Activated CD8-positive, alpha-beta memory T cell treated with anti-CD3 and anti-CD28 coated beads, Interleukin-2, amount 50 U/mL, for 48 hours (primary cell): ENCODE results near the gene KRT78.
"Not testable (repeated sequence)": the region's sequence is repeated elsewhere in the genome, so short reads cannot be mapped to it uniquely, and the experiment has no call there.

ENCODE experiments used
- DNase-seq: peaks from one replicate; pipeline ENCODE4 v3.0.0-alpha.2; 2020

Gene KRT78

GRCh38 chr12:52809166-52809565 lies 39.6 kb downstream of the KRT78 start:
- no peak for DNase-seq

- DNase-seq: no peak
Observed at GRCh38 chr12:52808573-52809160, 40.1 kb downstream of the KRT78 start.

GRCh38 chr12:52807544-52808470 lies 41.0 kb downstream of the KRT78 start:
- DNase-seq: no peak

- no peak for DNase-seq
Observed at GRCh38 chr12:52806821-52807543, 41.8 kb downstream of the KRT78 start.

GRCh38 chr12:52806169-52806811 lies 42.5 kb downstream of the KRT78 start:
- DNase-seq: no peak

- DNase-seq: no peak
Observed at GRCh38 chr12:52805739-52806138, 43.1 kb downstream of the KRT78 start.

GRCh38 chr12:52805000-52805399 lies 43.8 kb downstream of the KRT78 start:
- DNase-seq: no peak

- no peak for DNase-seq
Observed at GRCh38 chr12:52802442-52802841, 46.4 kb downstream of the KRT78 start.

GRCh38 chr12:52801773-52802172 lies 47.0 kb downstream of the KRT78 start:
- no peak for DNase-seq

- no peak for DNase-seq
Observed at GRCh38 chr12:52800259-52800917, 48.4 kb downstream of the KRT78 start.

- no peak for DNase-seq
Observed at GRCh38 chr12:52799505-52800211, 49.1 kb downstream of the KRT78 start.

- no peak for DNase-seq
Observed at GRCh38 chr12:52798671-52799504, 49.9 kb downstream of the KRT78 start.

GRCh38 chr12:52798003-52798670 lies 50.7 kb downstream of the KRT78 start:
- no peak for DNase-seq

- no peak for DNase-seq
Observed at GRCh38 chr12:52797529-52797894, 51.3 kb downstream of the KRT78 start.

GRCh38 chr12:52796839-52797528 lies 51.8 kb downstream of the KRT78 start:
- no peak for DNase-seq

- no peak for DNase-seq
Observed at GRCh38 chr12:52796429-52796794, 52.4 kb downstream of the KRT78 start.

GRCh38 chr12:52795694-52796428 lies 52.9 kb downstream of the KRT78 start, which contains the start of gene KRT3:
Gene KRT3, minus strand, starts transcription at chr12:52796117. Its CDS starts 75 bp downstream, at chr12:52796042.
- no peak for DNase-seq

- not testable (repeated sequence) for DNase-seq
Observed at GRCh38 chr12:52795332-52795674, 53.5 kb downstream of the KRT78 start.
